Measurements from ENCODE around the gene RSKR.

RSKR gene

GRCh38 chr17:28575126-28575795 lies 38.7 kb downstream of the RSKR start:
- H3K27me3 ChIP-seq (ENCODE audit: insufficient read depth, low read length), result peaks cover 23% of the 10 kb centered on the region
- H3K4me1 ChIP-seq (ENCODE audit: insufficient read depth, low read length), result peaks cover 7% of the 10 kb centered on the region; the same call in 1 of the 2 replicates
- no peak overlapping the region for H3K27ac ChIP-seq (ENCODE audit: low read length)
- H3K36me3 ChIP-seq (ENCODE audit: insufficient read depth, low read depth, low read length), result peaks cover 41% of the 10 kb centered on the region
- H3K4me3 ChIP-seq (ENCODE audit: low read length), result no peak overlapping the region
- H3K9me3 ChIP-seq (ENCODE audit: insufficient read depth, low read depth, low read length), result no peaks in the 10 kb centered on the region
- H3K9ac ChIP-seq (ENCODE audit: low read depth, low read length), result no peak overlapping the region

- Histone ChIP-seq H3K9ac (ENCODE audit: low read depth, low read length) (no peak overlapping the region), H3K4me3 (ENCODE audit: low read length) (no peak overlapping the region), H3K27me3 (ENCODE audit: insufficient read depth, low read length) (peaks cover 23% of the 10 kb centered on the region), H3K9me3 (ENCODE audit: insufficient read depth, low read depth, low read length) (no peaks in the 10 kb centered on the region), H3K4me1 (ENCODE audit: insufficient read depth, low read length) (peaks cover 7% of the 10 kb centered on the region; the same call in 1 of the 2 replicates), H3K27ac (ENCODE audit: low read length) (no peak overlapping the region), H3K36me3 (ENCODE audit: insufficient read depth, low read depth, low read length) (peaks cover 33% of the 10 kb centered on the region)
Measured at GRCh38 chr17:28574526-28574925, 39.5 kb downstream of the RSKR start.

GRCh38 chr17:28573966-28574480 lies 40.0 kb downstream of the RSKR start:
- Histone ChIP-seq H3K4me1 (ENCODE audit: insufficient read depth, low read length) (peaks cover 7% of the 10 kb centered on the region; the same call in 1 of the 2 replicates), H3K9ac (ENCODE audit: low read depth, low read length) (no peak overlapping the region), H3K9me3 (ENCODE audit: insufficient read depth, low read depth, low read length) (no peaks in the 10 kb centered on the region), H3K27ac (ENCODE audit: low read length) (no peak overlapping the region), H3K4me3 (ENCODE audit: low read length) (no peak overlapping the region), H3K27me3 (ENCODE audit: insufficient read depth, low read length) (peaks cover 23% of the 10 kb centered on the region), H3K36me3 (ENCODE audit: insufficient read depth, low read depth, low read length) (peaks cover 28% of the 10 kb centered on the region)

DNA sequence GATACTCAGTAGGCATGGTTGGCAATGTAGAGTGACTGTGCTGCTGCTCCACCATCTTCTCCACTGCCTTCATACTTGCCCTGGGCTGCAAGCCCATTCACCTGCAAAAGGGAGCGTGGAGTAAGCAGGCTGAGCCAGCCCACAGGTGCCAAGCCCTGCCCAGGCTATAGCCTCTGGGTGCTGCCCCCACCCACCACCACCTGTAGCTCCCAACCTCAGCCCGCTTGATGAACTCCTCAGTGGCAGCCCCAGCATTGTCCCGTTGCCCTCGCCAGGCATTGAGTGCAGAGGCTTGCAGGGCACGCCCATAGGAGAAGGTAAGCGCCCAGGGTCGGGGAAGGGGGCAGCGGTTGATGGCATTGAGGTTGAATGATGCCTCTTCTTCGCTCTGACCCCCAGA lies 40.5 kb downstream of the RSKR start:
- Histone ChIP-seq H3K4me1 (ENCODE audit: insufficient read depth, low read length) (peaks cover 7% of the 10 kb centered on the region; the same call in 1 of the 2 replicates), H3K4me3 (ENCODE audit: low read length) (no peak overlapping the region), H3K9me3 (ENCODE audit: insufficient read depth, low read depth, low read length) (no peaks in the 10 kb centered on the region), H3K36me3 (ENCODE audit: insufficient read depth, low read depth, low read length) (peaks cover 23% of the 10 kb centered on the region), H3K27ac (ENCODE audit: low read length) (no peak overlapping the region), H3K27me3 (ENCODE audit: insufficient read depth, low read length) (peaks cover 23% of the 10 kb centered on the region), H3K9ac (ENCODE audit: low read depth, low read length) (no peak overlapping the region)

DNA sequence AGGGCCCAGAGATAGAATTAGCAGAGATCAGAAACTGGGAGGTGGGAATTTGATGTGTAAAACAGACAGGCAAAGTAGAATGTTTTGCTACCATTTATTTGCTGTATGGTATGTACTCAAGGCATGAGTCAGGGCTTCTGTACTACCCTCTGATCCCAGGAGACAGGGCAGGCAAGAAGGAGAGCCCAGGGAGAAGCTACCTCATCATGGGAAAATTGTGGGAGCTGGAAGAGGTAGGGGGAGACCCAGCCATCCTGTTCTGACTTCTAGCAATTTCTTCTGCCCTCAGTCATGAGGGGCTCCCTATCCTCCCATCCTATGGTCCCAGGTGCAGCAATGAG lies 41.0 kb downstream of the RSKR start:
- Histone ChIP-seq H3K4me1 (ENCODE audit: insufficient read depth, low read length) (peaks cover 7% of the 10 kb centered on the region; the same call in 1 of the 2 replicates), H3K9me3 (ENCODE audit: insufficient read depth, low read depth, low read length) (no peaks in the 10 kb centered on the region), H3K27me3 (ENCODE audit: insufficient read depth, low read length) (peaks cover 23% of the 10 kb centered on the region), H3K36me3 (ENCODE audit: insufficient read depth, low read depth, low read length) (peaks cover 18% of the 10 kb centered on the region), H3K4me3 (ENCODE audit: low read length) (no peak overlapping the region), H3K27ac (ENCODE audit: low read length) (no peak overlapping the region), H3K9ac (ENCODE audit: low read depth, low read length) (no peak overlapping the region)

DNA sequence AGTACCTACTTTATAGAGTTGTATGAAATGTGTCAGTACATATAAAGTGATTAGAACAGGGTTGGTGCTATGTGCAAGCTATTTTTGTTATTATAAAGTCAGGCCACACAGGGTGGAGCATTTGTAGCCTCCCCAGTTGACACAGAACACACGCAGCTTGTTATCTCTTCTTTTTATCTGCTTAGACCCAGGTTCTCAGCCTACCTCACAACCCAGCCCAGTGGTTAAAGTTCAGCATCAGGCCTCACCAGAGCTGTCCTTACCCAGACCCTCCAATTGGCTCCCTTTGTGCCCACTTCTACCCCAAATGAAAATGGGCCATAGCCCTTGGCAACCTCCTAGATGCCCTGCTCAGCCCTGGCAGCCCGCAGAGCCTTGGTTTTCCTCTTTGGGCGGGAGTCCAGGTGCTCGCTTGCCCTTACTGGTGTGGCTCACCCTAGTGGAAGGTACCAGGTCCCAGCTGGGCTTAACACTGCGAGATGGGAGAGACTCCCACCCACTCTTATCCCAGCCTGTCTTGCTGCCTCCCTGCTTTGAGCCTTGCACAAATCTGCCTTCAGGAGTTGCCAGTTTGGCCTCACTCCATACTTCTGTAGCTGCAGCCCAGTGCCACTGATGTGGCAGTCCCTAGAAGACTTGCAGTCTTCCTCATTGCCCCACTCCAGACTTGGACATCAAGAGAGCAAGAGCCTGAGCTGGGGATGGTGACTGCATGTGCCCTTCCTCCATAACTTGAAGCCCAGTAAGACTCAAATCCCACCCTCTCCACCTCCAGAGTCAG lies 41.5 kb downstream of the RSKR start:
- Histone ChIP-seq H3K4me1 (ENCODE audit: insufficient read depth, low read length) (peaks cover 7% of the 10 kb centered on the region; the same call in 1 of the 2 replicates), H3K27ac (ENCODE audit: low read length) (no peak overlapping the region), H3K9me3 (ENCODE audit: insufficient read depth, low read depth, low read length) (no peaks in the 10 kb centered on the region), H3K36me3 (ENCODE audit: insufficient read depth, low read depth, low read length) (peaks cover 13% of the 10 kb centered on the region), H3K9ac (ENCODE audit: low read depth, low read length) (no peak overlapping the region), H3K27me3 (ENCODE audit: insufficient read depth, low read length) (peaks cover 23% of the 10 kb centered on the region), H3K4me3 (ENCODE audit: low read length) (peak overlapping the region; percentile 88; the same call in 1 of the 2 replicates)

DNA sequence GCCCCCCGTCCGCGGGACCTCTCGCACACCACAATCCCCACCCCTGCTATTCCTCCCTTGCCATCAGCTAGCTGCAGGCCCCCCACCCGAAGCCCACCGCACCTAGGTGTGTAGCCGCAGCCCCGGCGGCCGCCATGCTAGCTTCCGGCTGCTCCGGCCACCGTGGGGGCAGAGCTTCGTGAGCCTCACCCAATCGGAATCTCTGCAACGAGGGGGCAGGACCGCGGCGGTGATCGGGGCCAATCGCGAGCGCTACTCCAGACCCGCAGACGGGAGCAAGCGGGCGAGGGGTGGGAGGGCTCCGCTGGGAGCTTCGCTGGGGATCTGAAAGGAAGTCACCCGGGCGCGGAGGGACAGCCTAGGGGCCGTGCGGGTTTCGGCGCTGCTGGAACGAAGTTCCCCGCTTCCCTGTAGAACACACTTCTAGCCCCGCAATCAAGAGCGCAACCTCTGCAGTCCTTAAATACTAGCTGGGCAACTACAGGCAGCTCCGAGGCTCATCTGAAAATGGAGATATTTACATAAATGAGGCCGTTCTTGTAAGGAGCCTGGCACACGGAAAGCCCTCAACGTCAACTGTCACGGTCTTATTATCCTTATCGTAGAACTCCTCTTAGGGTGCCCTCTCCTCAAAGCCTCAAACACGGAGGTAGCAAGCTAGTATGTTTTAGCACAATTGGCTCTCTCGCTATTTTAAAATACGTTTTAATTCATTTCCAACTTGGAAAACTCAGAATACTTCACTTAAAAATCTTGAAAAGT lies 42.4 kb downstream of the RSKR start, which contains the start of gene PIGS:
Gene PIGS, minus strand, starts transcription at position 164 of the 762 bp plus-strand sequence. Its CDS starts 28 bp downstream, at position 136.
- H3K4me1 ChIP-seq (ENCODE audit: insufficient read depth, low read length), result peaks cover 2% of the 10 kb centered on the region; the same call in 1 of the 2 replicates
- H3K9me3 ChIP-seq (ENCODE audit: insufficient read depth, low read depth, low read length), result no peaks in the 10 kb centered on the region
- peak within 1 kb of the TSS; percentile 88 for H3K4me3 ChIP-seq (ENCODE audit: low read length)
- H3K9ac ChIP-seq (ENCODE audit: low read depth, low read length), result peak within 1 kb of the TSS; percentile 86
- H3K36me3 ChIP-seq (ENCODE audit: insufficient read depth, low read depth, low read length), result peaks cover 13% of the 10 kb centered on the region
- peak within 1 kb of the TSS; percentile 1 for H3K27ac ChIP-seq (ENCODE audit: low read length)
- peaks cover 23% of the 10 kb centered on the region for H3K27me3 ChIP-seq (ENCODE audit: insufficient read depth, low read length)

GRCh38 chr17:28570716-28571360 lies 43.1 kb downstream of the RSKR start:
- Histone ChIP-seq H3K9ac (ENCODE audit: low read depth, low read length) (peak overlapping the region; percentile 86; the same call in 1 of the 2 replicates), H3K9me3 (ENCODE audit: insufficient read depth, low read depth, low read length) (no peaks in the 10 kb centered on the region), H3K4me3 (ENCODE audit: low read length) (peak overlapping the region; percentile 88), H3K36me3 (ENCODE audit: insufficient read depth, low read depth, low read length) (peaks cover 14% of the 10 kb centered on the region), H3K27ac (ENCODE audit: low read length) (peak overlapping the region; percentile 1), H3K27me3 (ENCODE audit: insufficient read depth, low read length) (peaks cover 20% of the 10 kb centered on the region), H3K4me1 (ENCODE audit: insufficient read depth, low read length) (peaks cover 2% of the 10 kb centered on the region; the same call in 1 of the 2 replicates)

- 0 out of 2 replicates have a peak overlapping the region, but pooled peaks have one; percentile 28 for H3K4me3 ChIP-seq (ENCODE audit: low read length)
- peaks cover 16% of the 10 kb centered on the region for H3K27me3 ChIP-seq (ENCODE audit: insufficient read depth, low read length)
- H3K9ac ChIP-seq (ENCODE audit: low read depth, low read length), result no peak overlapping the region
- H3K27ac ChIP-seq (ENCODE audit: low read length), result no peak overlapping the region
- H3K9me3 ChIP-seq (ENCODE audit: insufficient read depth, low read depth, low read length), result no peaks in the 10 kb centered on the region
- peaks cover 2% of the 10 kb centered on the region; the same call in 1 of the 2 replicates for H3K4me1 ChIP-seq (ENCODE audit: insufficient read depth, low read length)
- peaks cover 14% of the 10 kb centered on the region for H3K36me3 ChIP-seq (ENCODE audit: insufficient read depth, low read depth, low read length)
Measured at GRCh38 chr17:28569446-28569845, 44.5 kb downstream of the RSKR start.

- H3K36me3 ChIP-seq (ENCODE audit: insufficient read depth, low read depth, low read length), result peaks cover 17% of the 10 kb centered on the region
- no peaks in the 10 kb centered on the region for H3K9me3 ChIP-seq (ENCODE audit: insufficient read depth, low read depth, low read length)
- H3K4me1 ChIP-seq (ENCODE audit: insufficient read depth, low read length), result peaks cover 2% of the 10 kb centered on the region; the same call in 1 of the 2 replicates
- H3K27me3 ChIP-seq (ENCODE audit: insufficient read depth, low read length), result peaks cover 9% of the 10 kb centered on the region
- H3K27ac ChIP-seq (ENCODE audit: low read length), result no peak overlapping the region
- H3K4me3 ChIP-seq (ENCODE audit: low read length), result no peak overlapping the region
- no peak overlapping the region for H3K9ac ChIP-seq (ENCODE audit: low read depth, low read length)
Measured at GRCh38 chr17:28567604-28568003, 46.4 kb downstream of the RSKR start.

DNA sequence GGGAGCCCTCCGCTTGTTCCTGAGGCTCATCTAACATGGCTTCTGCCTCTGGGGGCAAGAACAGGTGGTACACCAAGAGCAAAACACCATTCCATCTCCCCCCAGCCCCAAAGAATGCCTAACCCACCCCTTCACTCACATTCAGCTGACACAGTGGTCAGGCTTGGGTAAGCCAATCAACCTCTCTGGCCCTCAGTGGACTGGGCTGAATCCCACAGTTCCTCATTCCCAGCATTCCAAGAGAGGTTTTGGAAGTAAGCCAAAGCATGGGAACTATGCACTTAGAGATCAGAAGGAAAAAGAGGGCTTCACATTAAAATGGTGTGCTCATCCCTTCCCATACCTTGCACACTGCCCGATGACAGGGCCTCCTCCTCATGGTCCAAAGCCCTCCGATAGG lies 50.5 kb downstream of the RSKR start:
- Histone ChIP-seq H3K9me3 (ENCODE audit: insufficient read depth, low read depth, low read length) (no peaks in the 10 kb centered on the region), H3K27me3 (ENCODE audit: insufficient read depth, low read length) (no peaks in the 10 kb centered on the region), H3K9ac (ENCODE audit: low read depth, low read length) (no peak overlapping the region), H3K4me3 (ENCODE audit: low read length) (no peak overlapping the region), H3K36me3 (ENCODE audit: insufficient read depth, low read depth, low read length) (peaks cover 36% of the 10 kb centered on the region), H3K4me1 (ENCODE audit: insufficient read depth, low read length) (no peaks in the 10 kb centered on the region), H3K27ac (ENCODE audit: low read length) (no peak overlapping the region)

Data from iPS-20b (cell line).